ENCODE results near the gene SORL1.
"Not testable (repeated sequence)": the region's sequence is repeated elsewhere in the genome, so short reads cannot be mapped to it uniquely, and the experiment has no call there.

Gene SORL1

GRCh38 chr11:121479698-121480238 is 27.7 kb downstream of the SORL1 start:
- no peak for DNase-seq

GRCh38 chr11:121481484-121482230 is 29.5 kb downstream of the SORL1 start:
- DNase-seq = not testable (repeated sequence)

- no peak for DNase-seq
These were observed 30.4 kb downstream of the SORL1 start for GRCh38 chr11:121482231-121483129.

- no peak for DNase-seq
These were observed 31.8 kb downstream of the SORL1 start for GRCh38 chr11:121483805-121484480.

- no peak for DNase-seq
These were observed 33.1 kb downstream of the SORL1 start for GRCh38 chr11:121485216-121485615.

GRCh38 chr11:121486054-121486453 is 33.9 kb downstream of the SORL1 start:
- no peak for DNase-seq

GRCh38 chr11:121487191-121487590 is 35.1 kb downstream of the SORL1 start:
- no peak for DNase-seq

- no peak for DNase-seq
These were observed 36.1 kb downstream of the SORL1 start for GRCh38 chr11:121488170-121488569.

GRCh38 chr11:121488641-121489040 is 36.5 kb downstream of the SORL1 start:
- no peak for DNase-seq

GRCh38 chr11:121489823-121490222 is 37.7 kb downstream of the SORL1 start:
- DNase-seq = no peak

- DNase-seq = no peak
These were observed 42.4 kb downstream of the SORL1 start for GRCh38 chr11:121494355-121495099.

GRCh38 chr11:121497176-121497998 is 45.3 kb downstream of the SORL1 start:
- no peak for DNase-seq

GRCh38 chr11:121499405-121499804 is 47.3 kb downstream of the SORL1 start:
- DNase-seq = no peak

GRCh38 chr11:121500275-121500674 is 48.2 kb downstream of the SORL1 start:
- no peak for DNase-seq

- DNase-seq = no peak
These were observed 48.6 kb downstream of the SORL1 start for GRCh38 chr11:121500717-121501116.

- no peak for DNase-seq
These were observed 50.9 kb downstream of the SORL1 start for GRCh38 chr11:121503051-121503450.

GRCh38 chr11:121506237-121506636 is 54.1 kb downstream of the SORL1 start:
- not testable (repeated sequence) for DNase-seq

GRCh38 chr11:121508449-121508848 is 56.3 kb downstream of the SORL1 start:
- no peak for DNase-seq

- DNase-seq = no peak
These were observed 58.3 kb downstream of the SORL1 start for GRCh38 chr11:121510438-121510837.

- no peak for DNase-seq
These were observed 60.7 kb downstream of the SORL1 start for GRCh38 chr11:121512468-121513465.

Measured in COR-L47 (cell line).